Nephron progenitor cell (in vitro differentiated cells): ENCODE results near the gene ELN.
"Not testable (repeated sequence)": the region's sequence is repeated elsewhere in the genome, so short reads cannot be mapped to it uniquely, and the experiment has no call there.

ENCODE experiments used
- DNase-seq: peaks from one replicate; pipeline ENCODE4 v3.0.0; 2021
- H3K27ac Mint-ChIP-seq: 2 replicates; pipeline ENCODE4 v1.8.0; 2021; ENCODE audit warnings: mild to moderate bottlenecking, moderate library complexity, mixed read lengths
- H3K27me3 Mint-ChIP-seq: 2 replicates; pipeline ENCODE4 v1.8.0; 2021; ENCODE audit warnings: mild to moderate bottlenecking, low read depth, mixed read lengths; ENCODE audit not compliant: poor library complexity
- H3K36me3 Mint-ChIP-seq: 2 replicates; pipeline ENCODE4 v1.8.0; 2021; ENCODE audit warnings: low read depth, mixed read lengths
- H3K4me1 Mint-ChIP-seq: 2 replicates; pipeline ENCODE4 v1.8.0; 2021; ENCODE audit warnings: mixed read lengths
- H3K4me3 Mint-ChIP-seq: 2 replicates; pipeline ENCODE4 v1.8.0; 2021; ENCODE audit warnings: mild to moderate bottlenecking, moderate library complexity, mixed read lengths
- H3K9me3 Mint-ChIP-seq: 2 replicates; pipeline ENCODE4 v1.8.0; 2021; ENCODE audit warnings: mild to moderate bottlenecking, moderate library complexity, mixed read lengths
- TF ChIP-seq, protein P1 (sequence below): fragments of 200-600 bp; sonication (generic); IDR thresholded peaks from 2 replicates; pipeline ENCODE4 v1.5.0; 2021; ENCODE audit warnings: antibody characterized with exemption

ELN gene

GRCh38 chr7:74009719-74010118 is 18.3 kb upstream of the ELN start:
- no peak overlapping the region for H3K27ac Mint-ChIP-seq
- peaks cover 17% of the 10 kb centered on the region for H3K27me3 Mint-ChIP-seq
- H3K4me1 Mint-ChIP-seq = peaks cover 29% of the 10 kb centered on the region
- TF ChIP-seq, protein P1, sequence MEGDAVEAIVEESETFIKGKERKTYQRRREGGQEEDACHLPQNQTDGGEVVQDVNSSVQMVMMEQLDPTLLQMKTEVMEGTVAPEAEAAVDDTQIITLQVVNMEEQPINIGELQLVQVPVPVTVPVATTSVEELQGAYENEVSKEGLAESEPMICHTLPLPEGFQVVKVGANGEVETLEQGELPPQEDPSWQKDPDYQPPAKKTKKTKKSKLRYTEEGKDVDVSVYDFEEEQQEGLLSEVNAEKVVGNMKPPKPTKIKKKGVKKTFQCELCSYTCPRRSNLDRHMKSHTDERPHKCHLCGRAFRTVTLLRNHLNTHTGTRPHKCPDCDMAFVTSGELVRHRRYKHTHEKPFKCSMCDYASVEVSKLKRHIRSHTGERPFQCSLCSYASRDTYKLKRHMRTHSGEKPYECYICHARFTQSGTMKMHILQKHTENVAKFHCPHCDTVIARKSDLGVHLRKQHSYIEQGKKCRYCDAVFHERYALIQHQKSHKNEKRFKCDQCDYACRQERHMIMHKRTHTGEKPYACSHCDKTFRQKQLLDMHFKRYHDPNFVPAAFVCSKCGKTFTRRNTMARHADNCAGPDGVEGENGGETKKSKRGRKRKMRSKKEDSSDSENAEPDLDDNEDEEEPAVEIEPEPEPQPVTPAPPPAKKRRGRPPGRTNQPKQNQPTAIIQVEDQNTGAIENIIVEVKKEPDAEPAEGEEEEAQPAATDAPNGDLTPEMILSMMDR = no peak
- DNase-seq = no peak
- H3K4me3 Mint-ChIP-seq = no peak overlapping the region
- H3K36me3 Mint-ChIP-seq = no peaks in the 10 kb centered on the region
- H3K9me3 Mint-ChIP-seq = no peaks in the 10 kb centered on the region

- TF ChIP-seq, protein P1 = no peak
- Mint-ChIP-seq H3K9me3 (no peaks in the 10 kb centered on the region), H3K36me3 (no peaks in the 10 kb centered on the region), H3K27me3 (peaks cover 17% of the 10 kb centered on the region), H3K4me1 (peaks cover 29% of the 10 kb centered on the region), H3K4me3 (no peak overlapping the region), H3K27ac (no peak overlapping the region)
- DNase-seq = no peak
Measured at GRCh38 chr7:74010407-74010806, 17.6 kb upstream of the ELN start.

DNA sequence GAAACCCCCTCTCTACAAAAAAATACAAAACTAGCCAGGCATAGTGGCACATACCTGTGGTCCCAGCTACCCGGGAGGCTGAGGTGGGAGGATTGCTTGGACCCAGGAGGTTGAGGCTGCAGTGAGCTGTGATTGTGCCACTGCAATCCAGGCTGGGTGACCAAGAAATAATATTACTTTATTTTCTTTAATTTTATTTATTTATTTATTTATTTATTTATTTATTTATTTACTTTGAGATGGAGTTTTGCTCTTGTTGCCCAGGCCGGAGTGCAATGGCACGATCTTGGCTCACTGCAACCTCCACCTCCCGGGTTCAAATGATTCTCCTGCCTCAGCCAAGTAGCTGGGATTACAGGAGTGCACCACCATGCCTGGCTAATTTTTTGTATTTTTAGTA is 16.6 kb upstream of the ELN start:
- H3K27ac Mint-ChIP-seq, H3K36me3 Mint-ChIP-seq, H3K4me3 Mint-ChIP-seq, H3K9me3 Mint-ChIP-seq, DNase-seq: not testable (repeated sequence)
- H3K27me3 Mint-ChIP-seq = peaks cover 10% of the 10 kb centered on the region
- peaks cover 27% of the 10 kb centered on the region for H3K4me1 Mint-ChIP-seq

DNA sequence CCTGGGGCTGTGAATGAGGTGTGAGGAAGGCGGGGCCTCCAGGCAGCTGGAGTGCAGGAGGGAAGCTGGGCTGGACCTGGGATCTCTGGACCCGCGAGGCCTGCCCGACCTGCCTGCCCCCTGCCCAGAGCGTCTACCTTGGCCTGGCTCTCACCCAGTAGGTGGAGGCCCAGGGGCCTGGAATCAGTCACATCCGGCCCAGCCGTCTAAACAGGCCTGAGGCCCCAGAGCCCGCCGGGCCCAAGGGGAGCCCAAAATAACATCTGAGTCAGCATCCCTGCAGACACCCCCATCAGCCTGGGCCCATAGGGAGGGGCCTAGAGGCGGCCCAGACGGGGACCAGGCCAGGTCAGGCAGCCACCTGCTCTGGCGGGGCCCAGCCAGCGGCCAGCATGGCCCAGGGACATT is 15.1 kb upstream of the ELN start:
- H3K4me1 Mint-ChIP-seq = peaks cover 23% of the 10 kb centered on the region
- peaks cover 6% of the 10 kb centered on the region for H3K27me3 Mint-ChIP-seq
- H3K36me3 Mint-ChIP-seq = no peaks in the 10 kb centered on the region
- DNase-seq = no peak
- TF ChIP-seq, protein P1 = no peak
- H3K9me3 Mint-ChIP-seq = no peaks in the 10 kb centered on the region
- H3K27ac Mint-ChIP-seq = no peak overlapping the region
- no peak overlapping the region for H3K4me3 Mint-ChIP-seq

GRCh38 chr7:74013539-74014272 is 14.3 kb upstream of the ELN start:
- TF ChIP-seq, protein P1 = no peak
- peaks cover 30% of the 10 kb centered on the region for H3K4me1 Mint-ChIP-seq
- no peak overlapping the region for H3K4me3 Mint-ChIP-seq
- no peak overlapping the region for H3K27ac Mint-ChIP-seq
- no peak for DNase-seq
- no peaks in the 10 kb centered on the region for H3K36me3 Mint-ChIP-seq
- no peaks in the 10 kb centered on the region for H3K9me3 Mint-ChIP-seq
- peaks cover 4% of the 10 kb centered on the region for H3K27me3 Mint-ChIP-seq

GRCh38 chr7:74014931-74015330 is 13.0 kb upstream of the ELN start:
- H3K27me3 Mint-ChIP-seq = peaks cover 2% of the 10 kb centered on the region
- no peak overlapping the region for H3K4me3 Mint-ChIP-seq
- no peaks in the 10 kb centered on the region for H3K9me3 Mint-ChIP-seq
- H3K4me1 Mint-ChIP-seq = peaks cover 24% of the 10 kb centered on the region
- H3K27ac Mint-ChIP-seq = no peak overlapping the region
- no peaks in the 10 kb centered on the region for H3K36me3 Mint-ChIP-seq
- TF ChIP-seq, protein P1 = no peak
- DNase-seq = no peak
